Glutamatergic neuron (in vitro differentiated cells): ENCODE measurements around the gene PNO1. TPM values are rescaled to one million over a fixed set of nuclear protein-coding genes. Genes with fewer than 3 reads are reported as not detected.
A peak's percentile ranks its signal among the peaks of the same experiment; 100 is the strongest.

Source experiments
- DNase-seq: peaks from one replicate; pipeline ENCODE4 v3.0.0; 2022
- H3K27ac Mint-ChIP-seq: one replicate; pipeline ENCODE4 v1.8.0; 2020; ENCODE audit warnings: mild to moderate bottlenecking, mixed read lengths, inconsistent platforms; ENCODE audit not compliant: unreplicated experiment
- H3K27me3 Mint-ChIP-seq: one replicate; pipeline ENCODE4 v1.8.0; 2020; ENCODE audit warnings: mild to moderate bottlenecking, moderate library complexity, mixed read lengths, inconsistent platforms; ENCODE audit not compliant: unreplicated experiment
- H3K36me3 Mint-ChIP-seq: one replicate; pipeline ENCODE4 v1.8.0; 2020; ENCODE audit warnings: mild to moderate bottlenecking, mixed read lengths, inconsistent platforms; ENCODE audit not compliant: unreplicated experiment
- H3K4me1 Mint-ChIP-seq: one replicate; pipeline ENCODE4 v1.8.0; 2020; ENCODE audit warnings: mild to moderate bottlenecking, low read depth, mixed read lengths, inconsistent platforms; ENCODE audit not compliant: unreplicated experiment
- H3K4me3 Mint-ChIP-seq: one replicate; pipeline ENCODE4 v1.8.0; 2020; ENCODE audit warnings: mild to moderate bottlenecking, mixed read lengths, inconsistent platforms; ENCODE audit not compliant: unreplicated experiment
- H3K9me3 Mint-ChIP-seq: one replicate; pipeline ENCODE4 v1.8.0; 2020; ENCODE audit warnings: mild to moderate bottlenecking, moderate library complexity, mixed read lengths, inconsistent platforms; ENCODE audit not compliant: unreplicated experiment
- total RNA-seq: library from RNA; stranded (reverse); fragmentation: NEBNext Ultra II Directional; extraction: Animal tissue kit (Norgen Biotek cat#: 25700); gene quantifications from one replicate; pipeline ENCODE4 v1.2.1, GENCODE V29; 2021; ENCODE audit not compliant: unreplicated experiment
- TF ChIP-seq, protein P1 (sequence below): fragments of 200-600 bp; sonication (generic); IDR thresholded peaks from one replicate; pipeline ENCODE4 v1.5.0; 2021; ENCODE audit not compliant: partially characterized antibody, unreplicated experiment

PNO1 gene
- total RNA-seq, 1 donor from 2014 or later: 11.0 TPM

DNA sequence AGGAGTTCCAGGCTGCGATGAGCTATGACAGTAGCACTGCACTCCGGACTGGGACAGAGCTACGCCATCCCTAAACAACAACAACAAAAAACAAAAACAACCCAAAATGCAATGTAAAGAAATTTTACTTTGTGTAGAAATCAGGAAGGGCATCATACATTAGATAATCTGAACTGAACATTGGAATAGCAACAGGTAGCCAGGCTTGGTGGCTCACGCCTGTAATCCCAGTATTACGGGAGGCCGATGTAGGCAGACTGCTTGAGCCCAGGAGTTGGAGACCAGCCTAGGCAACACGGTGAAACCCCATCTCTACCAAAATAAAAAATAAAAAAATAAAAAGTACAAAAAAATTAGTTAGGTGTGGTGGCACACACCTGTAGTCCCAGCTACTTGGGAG is 2.1 kb upstream of the PNO1 start:
- Mint-ChIP-seq H3K27ac (no peak overlapping the region), H3K36me3 (no peaks in the 10 kb centered on the region), H3K27me3 (peaks cover 4% of the 10 kb centered on the region), H3K9me3 (peaks cover 9% of the 10 kb centered on the region), H3K4me3 (no peak overlapping the region), H3K4me1 (peaks cover 8% of the 10 kb centered on the region)
- TF ChIP-seq, protein P1, sequence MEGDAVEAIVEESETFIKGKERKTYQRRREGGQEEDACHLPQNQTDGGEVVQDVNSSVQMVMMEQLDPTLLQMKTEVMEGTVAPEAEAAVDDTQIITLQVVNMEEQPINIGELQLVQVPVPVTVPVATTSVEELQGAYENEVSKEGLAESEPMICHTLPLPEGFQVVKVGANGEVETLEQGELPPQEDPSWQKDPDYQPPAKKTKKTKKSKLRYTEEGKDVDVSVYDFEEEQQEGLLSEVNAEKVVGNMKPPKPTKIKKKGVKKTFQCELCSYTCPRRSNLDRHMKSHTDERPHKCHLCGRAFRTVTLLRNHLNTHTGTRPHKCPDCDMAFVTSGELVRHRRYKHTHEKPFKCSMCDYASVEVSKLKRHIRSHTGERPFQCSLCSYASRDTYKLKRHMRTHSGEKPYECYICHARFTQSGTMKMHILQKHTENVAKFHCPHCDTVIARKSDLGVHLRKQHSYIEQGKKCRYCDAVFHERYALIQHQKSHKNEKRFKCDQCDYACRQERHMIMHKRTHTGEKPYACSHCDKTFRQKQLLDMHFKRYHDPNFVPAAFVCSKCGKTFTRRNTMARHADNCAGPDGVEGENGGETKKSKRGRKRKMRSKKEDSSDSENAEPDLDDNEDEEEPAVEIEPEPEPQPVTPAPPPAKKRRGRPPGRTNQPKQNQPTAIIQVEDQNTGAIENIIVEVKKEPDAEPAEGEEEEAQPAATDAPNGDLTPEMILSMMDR: no peak
- no peak for DNase-seq

DNA sequence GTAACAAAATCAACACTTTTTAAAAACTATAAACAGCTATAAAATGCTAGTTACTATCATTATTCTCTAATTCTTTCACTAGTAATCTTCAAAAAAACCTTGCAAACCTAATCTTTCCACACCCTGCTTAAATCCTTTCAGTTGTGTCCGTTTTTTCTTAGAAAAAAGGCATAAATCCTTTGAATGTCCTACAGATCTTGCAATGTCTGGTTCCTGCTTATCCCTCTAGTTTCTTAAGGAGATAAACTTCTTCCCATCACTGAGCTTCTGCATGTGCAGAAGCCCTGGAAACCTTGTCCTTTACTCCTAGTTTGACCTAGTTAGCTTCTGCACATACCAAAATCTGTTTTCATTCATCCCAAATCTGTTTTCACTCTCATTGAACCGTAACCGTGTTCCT is 1.3 kb upstream of the PNO1 start:
- Mint-ChIP-seq H3K27me3 (peaks cover 4% of the 10 kb centered on the region), H3K4me1 (peaks cover 8% of the 10 kb centered on the region), H3K36me3 (no peaks in the 10 kb centered on the region), H3K9me3 (peaks cover 9% of the 10 kb centered on the region), H3K4me3 (peak overlapping the region; percentile 95), H3K27ac (peak overlapping the region; percentile 99)
- DNase-seq: no peak
- TF ChIP-seq, protein P1: no peak

DNA sequence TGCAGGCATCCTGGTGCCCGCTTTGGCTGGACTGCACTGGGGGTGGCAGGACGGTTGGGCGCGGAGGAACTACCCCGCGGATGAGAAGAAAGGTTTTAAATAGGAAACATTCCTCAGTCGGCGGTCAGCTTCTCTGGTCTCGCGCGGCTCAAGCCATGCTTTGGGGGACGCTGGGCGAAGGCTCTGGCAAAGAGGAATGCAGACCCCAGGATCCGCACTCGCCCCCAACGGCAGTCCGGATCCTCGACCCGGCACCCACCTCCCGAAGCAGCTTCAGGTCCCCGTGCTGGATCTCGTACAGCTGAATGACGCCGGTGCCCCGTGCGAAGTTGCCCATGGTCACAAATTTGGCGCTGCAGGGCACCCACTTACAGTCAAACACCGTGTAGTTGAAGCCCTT is 686 bp upstream of the PNO1 start:
- DNase-seq: peak; percentile 45
- Mint-ChIP-seq H3K9me3 (peaks cover 9% of the 10 kb centered on the region), H3K27me3 (peaks cover 4% of the 10 kb centered on the region), H3K27ac (peak overlapping the region; percentile 99), H3K4me3 (peak overlapping the region; percentile 95), H3K4me1 (peaks cover 8% of the 10 kb centered on the region), H3K36me3 (no peaks in the 10 kb centered on the region)
- TF ChIP-seq, protein P1: no peak

DNA sequence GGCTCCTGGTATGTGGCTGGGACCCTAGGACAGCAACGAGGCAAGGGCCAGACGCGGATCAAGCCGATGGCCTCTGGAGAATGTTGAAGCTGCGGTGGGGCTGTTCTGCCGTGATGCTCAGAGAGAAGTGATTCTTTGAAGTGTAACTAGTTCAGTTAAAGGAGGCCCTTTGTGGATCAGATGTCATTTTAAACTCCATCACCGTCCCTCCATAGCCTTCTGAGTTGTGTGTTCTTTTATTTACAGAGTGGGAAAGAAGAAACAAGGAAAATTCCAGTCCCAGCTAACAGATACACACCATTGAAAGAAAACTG is 403 bp downstream of the PNO1 start:
- no peak for DNase-seq
- peak overlapping the region; percentile 95 for H3K4me3 Mint-ChIP-seq
- TF ChIP-seq, protein P1: peak; percentile 5
- no peaks in the 10 kb centered on the region for H3K36me3 Mint-ChIP-seq
- peak overlapping the region; percentile 99 for H3K27ac Mint-ChIP-seq
- H3K4me1 Mint-ChIP-seq: peaks cover 8% of the 10 kb centered on the region
- H3K27me3 Mint-ChIP-seq: peaks cover 4% of the 10 kb centered on the region
- peaks cover 9% of the 10 kb centered on the region for H3K9me3 Mint-ChIP-seq

DNA sequence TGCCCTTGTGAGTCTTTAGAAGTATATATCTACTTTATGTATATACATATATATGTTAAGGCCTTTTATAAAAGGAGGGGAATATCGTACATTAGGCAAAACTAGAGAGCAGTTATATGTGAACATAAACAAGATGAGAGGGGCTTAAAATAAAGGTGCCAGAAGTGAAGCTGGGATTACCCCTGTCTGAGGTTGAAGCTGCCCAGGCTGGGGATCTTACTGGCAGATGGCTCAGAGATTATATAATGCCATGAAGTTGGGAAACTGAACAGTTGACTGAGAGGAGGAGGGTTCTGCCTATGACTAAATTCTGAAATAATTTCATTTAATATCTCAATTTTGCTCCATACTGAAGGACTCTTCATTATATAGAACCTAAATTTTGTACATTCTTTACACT is 6.0 kb downstream of the PNO1 start:
- DNase-seq: no peak
- Mint-ChIP-seq H3K4me3 (no peak overlapping the region), H3K9me3 (no peaks in the 10 kb centered on the region), H3K36me3 (no peaks in the 10 kb centered on the region), H3K4me1 (peaks cover under 1% of the 10 kb centered on the region), H3K27ac (no peak overlapping the region), H3K27me3 (no peaks in the 10 kb centered on the region)
- TF ChIP-seq, protein P1: no peak
